NCI-H1105 treated with DMSO at 0.1 percent for 48 hours (cell line): ENCODE data around the gene MPEG1.

ENCODE experiments used
- DNase-seq: peaks from one replicate; lab custom pipeline; 2025; lab: John Stamatoyannopoulos, UW

MPEG1 gene

DNA sequence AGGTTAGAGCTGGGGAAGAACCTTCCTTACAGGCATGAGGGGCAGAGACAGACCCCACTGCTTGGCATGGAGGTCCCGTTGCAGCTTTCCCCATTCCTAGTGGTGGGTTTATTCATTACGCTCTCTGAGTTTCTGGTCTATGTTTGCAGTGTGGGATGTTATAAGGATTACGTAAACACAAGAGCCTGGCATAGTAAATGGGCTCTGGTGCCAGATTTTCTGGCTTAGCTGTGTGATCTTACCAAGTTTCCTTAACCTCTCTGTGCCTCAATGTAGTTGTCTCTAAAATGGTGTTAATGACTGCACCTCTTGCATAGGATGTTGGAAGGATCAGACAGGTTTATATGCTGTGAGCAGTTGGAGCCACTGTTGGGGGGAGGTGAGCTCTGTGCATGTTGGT, 25.7 kb downstream of the MPEG1 start:
- no peak for DNase-seq

DNA sequence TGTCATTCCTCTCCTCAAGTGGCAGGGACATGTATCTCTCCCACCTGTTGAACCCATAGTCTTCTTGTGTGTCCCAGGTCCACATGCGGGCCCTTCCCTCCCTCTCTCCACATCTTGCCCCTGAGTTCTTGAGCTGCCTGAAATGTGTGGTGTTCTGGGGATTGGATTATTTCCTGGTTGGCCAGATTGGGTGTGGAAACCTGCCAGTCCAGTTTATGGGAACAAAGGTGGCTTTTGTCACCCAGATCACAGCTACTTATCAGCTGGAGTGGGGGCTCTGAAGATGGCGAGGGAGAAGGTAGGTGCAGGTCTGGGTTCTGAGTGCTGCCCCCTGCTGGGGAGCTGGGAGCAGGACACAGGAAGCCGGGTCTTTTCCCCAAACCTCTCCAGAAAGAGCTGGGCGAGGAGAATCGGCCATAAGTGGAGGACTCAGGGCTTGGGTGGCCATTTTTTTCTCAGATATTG, 26.6 kb downstream of the MPEG1 start:
- peak; percentile 33 for DNase-seq

DNA sequence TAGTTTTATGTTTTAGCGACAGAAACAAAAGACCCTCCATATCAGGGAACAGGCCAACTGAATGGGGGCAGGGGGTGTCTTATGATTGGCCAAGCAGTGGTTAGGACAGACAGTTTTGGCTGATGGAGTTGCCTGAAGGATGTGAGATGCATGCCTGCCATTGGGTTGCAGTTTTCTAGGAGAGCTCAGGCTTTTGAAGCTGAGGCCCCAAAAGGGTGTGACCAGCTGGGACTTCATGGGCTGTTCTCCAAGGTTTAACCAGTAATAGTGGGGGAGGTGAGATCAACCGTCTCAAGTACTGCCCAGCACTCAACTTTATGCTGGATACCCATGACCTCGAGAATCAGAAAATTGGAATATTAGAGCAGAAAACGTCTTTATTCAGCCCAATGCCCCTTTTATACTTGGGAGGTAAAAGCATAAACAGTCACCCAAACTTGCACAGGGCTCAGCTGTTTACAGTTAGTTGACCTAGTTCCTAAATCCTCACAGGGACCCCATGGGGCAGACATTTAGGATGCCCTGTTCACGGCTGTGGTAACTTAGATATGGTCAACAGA, 27.3 kb downstream of the MPEG1 start:
- DNase-seq = no peak

DNA sequence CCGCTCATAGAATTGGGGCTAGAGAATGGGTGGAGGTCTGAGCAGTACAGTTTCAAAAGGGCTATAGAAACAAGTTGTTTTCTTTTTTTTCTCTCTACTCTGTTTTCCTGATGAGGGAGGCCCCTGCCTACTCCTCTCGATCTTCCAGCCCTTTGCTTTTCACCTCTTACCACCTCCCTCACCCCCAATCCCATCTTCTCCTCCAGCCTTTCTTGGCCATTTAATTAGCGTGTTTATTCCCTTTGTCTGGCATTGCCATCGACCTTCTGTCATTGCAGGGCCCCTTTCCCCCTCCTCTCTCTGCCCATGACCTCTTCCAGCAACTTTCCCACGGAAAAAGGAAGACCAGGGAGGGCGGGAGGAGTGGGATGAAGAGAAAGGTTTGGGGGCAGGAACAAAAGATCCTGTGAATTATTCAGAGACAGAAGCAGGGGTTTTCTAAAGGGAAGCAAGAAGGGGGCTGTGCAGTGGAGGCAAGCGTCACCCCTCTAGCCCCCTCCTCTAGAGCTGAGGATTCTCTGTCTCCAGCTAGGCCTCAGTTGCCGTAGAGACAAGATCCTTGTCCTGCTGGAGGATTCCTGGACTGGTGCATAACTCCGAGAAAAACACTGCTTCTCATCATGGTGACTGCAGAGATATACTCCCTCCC, 27.9 kb downstream of the MPEG1 start:
- DNase-seq = no peak

DNA sequence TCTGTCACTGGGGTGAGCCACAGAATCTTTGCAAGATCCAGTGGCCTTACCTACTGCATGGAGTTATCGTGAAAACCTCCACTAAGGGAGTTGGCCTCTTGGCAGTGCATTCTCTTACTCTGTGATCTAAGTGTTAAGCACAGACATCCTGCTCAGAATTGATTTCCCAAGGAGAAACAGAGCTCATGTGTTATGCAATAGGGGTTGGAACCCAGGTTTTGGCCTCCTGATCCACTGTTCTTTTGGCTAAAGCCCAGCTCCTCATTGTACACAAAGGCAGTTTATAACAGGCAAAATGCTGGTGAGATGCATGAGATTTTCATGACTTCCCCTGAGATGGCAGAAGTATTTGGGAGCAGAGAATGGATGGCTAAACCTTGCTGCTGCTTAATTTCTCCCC, 29.0 kb downstream of the MPEG1 start:
- no peak for DNase-seq

DNA sequence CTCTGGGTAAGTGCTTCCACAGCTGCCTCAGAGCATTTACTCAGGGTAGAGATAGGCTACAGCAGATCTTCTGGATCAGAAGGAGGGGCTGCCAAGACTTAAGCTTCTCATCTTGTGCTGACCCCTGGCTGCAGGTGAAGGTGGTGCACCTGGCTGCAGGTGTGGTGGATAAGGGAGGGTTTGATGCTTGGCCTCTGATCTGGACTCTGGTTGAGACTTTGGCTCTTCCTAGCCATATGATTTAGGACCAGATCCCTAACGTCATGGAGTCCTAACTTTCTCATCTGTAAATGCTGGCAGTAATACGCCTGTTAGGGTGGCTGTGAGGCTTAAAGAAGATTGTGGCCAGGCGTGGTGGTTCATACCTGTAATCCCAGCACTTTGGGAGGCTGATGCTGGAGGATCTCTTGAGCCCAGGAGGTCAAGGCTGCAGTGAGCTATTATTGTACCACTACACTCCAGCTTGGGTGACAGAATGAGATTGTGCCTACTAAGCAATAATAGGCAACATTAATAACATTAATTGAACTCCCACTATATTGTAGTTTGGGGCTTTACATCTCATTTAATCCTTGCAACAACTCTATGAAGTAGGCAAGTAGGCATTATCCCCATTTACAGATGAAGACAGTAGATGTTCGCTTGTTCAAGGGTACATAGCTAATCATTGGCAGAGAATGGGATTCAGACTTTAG, 30.1 kb downstream of the MPEG1 start:
- DNase-seq = no peak

DNA sequence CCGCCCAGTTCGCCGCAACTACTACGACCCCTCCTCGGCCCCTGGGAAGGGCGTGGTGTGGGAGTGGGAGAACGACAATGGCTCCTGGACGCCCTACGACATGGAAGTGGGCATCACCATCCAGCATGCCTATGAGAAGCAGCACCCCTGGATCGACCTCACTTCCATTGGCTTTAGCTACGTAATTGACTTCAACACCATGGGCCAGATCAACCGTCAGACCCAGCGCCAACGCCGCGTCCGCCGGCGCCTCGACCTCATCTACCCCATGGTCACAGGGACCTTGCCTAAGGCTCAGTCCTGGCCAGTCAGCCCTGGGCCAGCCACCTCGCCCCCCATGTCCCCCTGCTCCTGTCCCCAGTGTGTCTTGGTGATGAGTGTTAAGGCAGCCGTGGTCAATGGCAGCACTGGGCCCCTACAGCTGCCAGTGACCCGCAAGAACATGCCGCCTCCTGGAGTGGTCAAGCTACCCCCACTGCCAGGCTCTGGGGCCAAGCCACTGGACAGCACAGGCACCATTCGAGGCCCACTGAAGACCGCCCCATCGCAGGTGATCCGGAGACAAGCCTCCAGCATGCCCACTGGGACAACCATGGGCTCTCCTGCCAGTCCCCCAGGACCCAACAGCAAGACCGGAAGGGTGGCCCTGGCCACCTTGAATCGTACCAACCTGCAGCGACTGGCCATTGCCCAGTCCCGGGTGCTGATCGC, 30.8 kb downstream of the MPEG1 start:
- DNase-seq = no peak

DNA sequence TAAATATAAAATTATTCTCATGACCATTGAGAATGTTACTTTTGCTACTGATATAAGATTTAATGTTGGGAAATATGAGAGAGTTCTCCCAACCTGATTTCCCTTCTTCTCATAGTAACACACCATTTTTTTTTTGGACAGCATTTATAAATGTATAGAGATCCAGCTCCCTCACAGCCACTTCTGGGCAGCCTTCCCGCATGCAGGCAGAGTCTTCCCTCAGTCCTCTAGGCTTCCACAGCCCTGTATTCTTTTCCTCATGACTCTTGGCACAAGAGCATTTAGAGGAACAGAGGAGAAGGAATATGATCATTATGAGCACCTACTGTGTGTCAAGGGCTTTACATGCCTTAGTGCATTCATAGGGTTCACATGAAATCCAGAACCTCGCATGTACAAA, 31.8 kb downstream of the MPEG1 start:
- DNase-seq = no peak

DNA sequence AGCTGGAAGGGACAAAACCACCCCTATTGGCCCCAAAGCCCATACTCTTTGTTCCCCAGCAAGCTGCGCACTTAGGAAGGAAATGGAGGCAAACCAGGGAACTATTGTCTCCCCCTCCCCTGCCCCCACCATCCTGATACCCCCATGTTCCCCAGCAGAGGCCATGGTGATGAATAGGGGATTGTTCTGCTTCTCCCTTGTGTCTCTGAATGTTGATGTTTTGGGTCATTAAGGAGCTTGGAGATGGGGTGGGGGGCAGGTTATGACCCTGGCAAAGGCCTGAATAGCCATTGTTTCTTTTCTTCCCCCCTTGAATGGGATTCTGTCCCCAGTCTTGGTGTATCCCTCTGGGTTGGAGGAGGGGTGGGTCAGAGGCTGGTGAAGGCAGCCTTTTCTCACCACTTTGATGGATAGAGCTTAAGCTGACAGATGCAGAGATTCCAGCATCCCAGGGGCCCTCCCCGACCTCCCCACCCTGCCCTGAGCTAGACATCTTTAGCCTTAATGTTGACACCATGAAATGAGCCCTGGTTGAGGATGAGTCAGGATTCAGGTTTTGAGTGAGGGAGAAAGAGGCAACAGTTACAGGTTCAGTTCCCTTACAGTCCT, 32.5 kb downstream of the MPEG1 start:
- DNase-seq = no peak

DNA sequence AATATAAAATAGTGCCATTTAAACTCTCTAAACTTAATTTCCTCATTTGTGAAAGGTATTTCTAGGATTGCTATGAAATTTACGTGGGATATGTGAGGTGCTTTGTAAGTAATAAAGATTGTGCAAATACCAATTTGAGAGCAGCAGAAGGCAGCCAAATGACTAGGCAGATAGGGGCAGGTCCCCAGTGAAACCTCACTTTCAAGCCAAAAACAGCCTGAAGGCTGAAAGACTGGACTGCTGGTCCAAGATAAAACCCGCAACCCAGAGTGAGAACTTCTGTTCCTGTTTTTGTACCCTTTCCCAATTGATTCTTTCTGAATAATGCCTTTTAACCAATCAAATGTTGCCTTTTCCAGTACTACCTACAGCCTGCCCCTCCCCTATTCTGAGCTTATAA, 33.6 kb downstream of the MPEG1 start:
- DNase-seq = no peak

DNA sequence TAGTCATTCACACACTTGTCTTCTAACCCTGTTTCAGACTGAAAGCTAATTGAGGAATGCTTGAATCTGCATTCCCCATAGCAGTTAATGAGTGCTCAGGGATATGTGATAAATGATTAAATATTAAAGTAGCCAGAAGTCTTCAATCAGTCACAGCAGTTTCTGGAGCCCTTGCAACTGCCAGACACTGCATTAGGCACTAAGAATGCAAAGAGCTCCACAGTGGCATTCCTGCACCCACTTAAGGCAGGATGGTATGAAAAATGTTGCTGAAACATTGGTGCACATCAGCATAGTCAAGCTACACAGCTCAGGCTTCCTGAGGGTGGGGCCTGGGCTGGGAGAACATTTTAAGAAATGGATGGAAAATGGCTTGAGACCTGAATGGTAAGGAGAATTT, 34.3 kb downstream of the MPEG1 start:
- no peak for DNase-seq

DNA sequence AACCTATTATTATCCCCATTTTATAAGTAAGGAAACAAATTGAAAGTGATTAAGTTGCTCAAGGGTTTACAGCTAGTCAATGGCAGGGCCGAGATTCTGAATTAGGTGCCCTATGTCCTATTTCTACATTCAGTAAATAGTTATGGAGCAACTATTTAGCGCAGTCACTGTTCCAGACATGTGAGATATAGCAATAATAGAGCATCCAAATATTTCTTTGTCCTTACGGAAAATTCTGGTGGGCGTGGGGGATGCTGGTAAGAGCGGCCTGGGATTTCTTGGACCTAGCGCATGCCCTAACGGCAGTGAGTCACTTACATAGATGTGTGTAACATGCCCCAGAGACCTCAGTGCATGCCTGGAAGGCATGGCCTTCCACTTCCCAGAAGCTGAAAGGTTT, 36.4 kb downstream of the MPEG1 start:
- no peak for DNase-seq

DNA sequence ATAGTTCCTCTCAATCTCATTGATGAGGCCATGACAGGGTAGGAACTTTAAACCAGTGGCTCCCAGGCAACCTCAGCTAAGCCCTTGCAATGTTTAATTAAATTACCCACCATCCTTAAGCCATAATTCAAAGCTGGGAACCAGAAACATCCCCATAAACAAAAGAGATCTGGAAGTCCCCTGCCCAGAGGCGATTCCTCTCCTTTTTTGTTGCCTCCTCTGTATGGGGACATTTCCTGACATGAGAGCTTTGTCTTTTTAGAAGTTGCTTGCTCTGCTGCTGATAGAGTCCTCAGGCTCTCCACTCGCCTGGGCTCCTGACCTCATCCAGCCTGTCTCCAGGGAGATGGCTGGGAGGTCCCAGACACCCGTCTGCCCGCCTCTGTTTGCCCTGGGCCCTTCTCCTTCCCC, 37.6 kb downstream of the MPEG1 start:
- no peak for DNase-seq

DNA sequence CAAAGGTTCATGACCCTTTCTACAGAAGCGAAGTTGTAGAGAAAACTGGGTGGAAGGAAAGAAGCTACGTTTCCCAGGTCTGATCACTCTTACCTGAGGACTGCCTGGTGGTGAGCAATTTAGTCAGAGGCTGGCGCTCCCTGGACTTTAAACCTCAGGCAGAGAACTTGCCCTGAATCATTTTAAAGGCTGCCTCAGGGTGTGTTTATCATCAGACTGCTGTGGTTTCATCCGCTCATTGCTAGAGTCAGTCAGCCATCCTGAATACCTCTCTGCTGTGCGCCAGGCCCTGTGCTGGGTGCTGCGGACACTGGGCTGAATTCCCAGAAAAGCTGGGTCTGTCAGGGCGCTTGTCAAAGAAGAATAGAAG, 38.1 kb downstream of the MPEG1 start:
- DNase-seq = no peak

DNA sequence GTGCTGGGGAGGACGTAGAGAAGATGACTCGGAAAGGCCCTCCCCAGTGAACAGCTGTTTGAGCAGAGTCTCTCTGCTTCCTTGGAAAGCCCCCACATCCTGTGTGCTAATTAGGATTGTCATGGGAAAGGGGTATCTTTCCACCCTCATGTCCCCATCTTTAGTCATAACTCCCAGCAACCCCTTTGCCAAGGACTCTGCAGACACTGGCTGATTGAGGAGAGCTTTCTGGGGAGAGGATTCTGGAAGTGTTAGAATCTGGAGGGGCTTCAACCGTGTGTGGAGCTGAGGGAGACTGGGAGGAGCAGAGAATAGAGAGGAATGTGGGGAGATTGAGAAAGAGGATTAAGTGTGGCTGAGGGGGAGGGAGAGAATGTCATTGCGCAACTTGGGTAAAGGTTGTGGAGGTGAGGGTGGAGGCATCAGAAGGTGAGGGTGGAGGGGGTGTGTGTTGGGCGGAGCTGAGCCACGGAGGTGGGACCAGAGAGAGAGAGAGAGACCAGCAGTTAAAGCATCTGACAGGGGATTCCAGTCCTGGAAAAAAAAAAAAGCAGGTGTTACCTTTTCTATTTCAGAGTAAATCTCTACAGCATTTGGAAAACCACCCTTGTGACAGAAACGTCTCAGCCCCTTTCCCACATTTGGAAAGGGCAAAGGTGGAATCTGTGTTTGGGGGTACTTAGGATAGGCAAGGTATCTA, 38.6 kb downstream of the MPEG1 start:
- DNase-seq = no peak

DNA sequence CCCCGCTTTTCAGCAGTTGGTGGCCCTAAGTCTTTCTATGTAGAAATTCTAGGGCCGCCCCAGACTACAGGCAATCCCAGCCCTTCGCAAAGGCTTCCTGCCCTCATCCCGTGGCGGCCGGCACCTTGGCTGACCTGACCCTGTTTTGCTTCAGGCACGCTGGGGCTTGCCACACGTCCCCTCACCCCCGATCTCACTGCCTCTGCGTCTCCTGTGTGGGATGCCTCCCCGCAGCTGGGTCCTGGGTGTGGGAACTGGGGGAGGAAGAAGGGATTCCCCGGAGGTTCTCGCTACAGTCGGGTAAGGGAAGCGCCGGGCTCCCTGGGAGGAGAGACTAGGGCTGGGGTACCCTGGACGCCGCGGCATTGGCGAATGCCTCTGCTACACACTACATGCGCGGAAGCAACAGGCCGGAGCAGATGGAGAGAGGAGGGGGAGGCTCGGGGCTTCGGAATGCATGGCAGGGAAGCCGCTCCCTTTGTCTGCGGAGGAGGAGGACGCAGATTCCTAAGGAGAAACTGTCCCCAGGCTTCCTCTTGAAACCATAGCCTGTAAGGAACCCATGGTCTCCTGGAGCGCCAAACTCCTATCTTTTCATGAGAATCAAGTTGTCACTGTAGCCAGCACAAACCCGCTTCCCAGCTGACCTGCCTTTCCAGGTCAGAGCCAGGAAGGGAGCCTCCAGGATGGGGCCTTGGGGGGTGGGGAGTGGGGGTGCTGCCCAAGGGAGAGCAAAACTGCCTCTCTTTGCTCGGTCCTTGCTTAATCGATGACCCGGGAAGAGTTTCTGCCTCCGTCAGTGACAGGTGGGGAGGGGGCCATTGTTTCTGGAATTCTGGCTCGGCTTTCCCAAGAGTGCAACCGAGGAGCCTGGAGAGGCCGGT, 39.4 kb downstream of the MPEG1 start:
- DNase-seq = no peak

DNA sequence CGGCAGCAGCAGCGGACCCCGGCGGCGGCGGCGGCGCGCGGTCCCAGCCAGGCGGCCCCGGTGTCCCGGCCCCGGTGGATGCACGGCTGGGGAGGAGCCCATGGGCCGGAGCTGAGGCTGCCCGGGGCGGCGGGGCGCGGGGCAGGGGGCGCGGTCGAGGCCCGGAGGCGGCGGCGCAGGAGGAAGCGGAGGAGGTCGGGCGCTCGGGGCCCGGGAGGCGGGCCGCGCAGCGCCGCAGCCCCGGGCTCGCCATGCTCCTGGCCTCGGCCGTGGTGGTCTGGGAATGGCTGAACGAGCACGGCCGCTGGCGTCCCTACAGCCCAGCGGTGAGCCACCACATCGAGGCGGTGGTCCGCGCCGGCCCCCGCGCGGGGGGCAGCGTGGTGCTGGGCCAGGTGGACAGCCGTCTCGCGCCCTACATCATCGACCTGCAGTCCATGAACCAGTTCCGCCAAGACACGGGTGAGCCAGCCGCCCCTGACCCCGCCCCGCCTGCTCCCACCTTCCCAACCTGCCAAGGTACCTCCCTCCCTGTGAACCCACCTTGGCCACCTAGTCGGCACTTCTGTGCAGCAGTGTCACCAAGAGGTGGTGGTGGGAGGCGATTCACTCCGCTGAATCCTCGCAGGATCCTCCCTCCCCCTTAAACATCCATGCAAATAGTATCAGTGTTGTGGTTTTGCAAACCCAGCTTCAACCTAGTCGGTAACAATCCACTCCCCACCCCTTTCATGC, 40.2 kb downstream of the MPEG1 start:
- DNase-seq = peak; percentile 16

DNA sequence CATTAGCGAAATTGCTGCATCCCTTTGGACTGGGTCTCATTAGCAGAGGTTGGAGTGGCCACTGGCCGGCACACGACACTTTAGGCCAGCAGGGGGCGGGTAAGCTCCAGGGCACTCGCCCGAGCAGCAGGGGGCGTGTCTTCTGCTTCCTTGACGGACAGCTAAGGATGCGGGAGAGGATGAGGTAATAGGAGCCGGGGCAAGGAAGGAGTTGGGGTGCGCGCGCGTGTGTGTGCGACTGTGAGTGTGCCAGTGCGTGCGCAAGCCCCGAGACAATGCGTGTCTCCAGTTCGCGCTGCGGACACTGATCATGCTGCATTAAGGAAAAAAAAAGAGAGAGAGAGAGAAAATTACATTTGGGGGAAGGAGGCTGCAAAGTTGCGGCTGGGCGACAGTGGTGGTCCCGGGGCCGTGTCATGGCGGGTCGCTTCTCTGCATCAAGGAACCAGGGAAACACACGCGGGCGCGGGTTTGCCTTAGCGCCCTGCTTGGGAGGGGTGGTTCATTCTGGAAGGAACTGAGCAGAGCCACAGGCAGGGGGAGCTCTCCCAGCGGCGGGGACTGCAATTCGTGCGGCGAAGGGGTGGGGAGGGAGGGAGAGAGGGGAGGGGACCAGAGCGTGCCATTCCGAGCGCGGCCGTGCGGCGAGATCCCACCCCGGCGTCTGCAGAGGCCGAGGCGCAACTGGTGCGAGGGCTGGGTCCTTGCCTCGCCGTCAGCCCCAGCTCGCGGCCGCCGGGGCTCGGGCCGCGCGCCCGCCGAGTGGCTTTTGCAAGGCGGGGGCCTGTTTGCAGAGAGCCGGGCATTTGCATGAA, 41.0 kb downstream of the MPEG1 start, which contains the start of gene DTX4:
Gene DTX4, plus strand, starts transcription at position 625 of the 815 bp plus-strand sequence. CDS start 464 bp downstream, outside the sequence.
- peak; percentile 85 for DNase-seq

DNA sequence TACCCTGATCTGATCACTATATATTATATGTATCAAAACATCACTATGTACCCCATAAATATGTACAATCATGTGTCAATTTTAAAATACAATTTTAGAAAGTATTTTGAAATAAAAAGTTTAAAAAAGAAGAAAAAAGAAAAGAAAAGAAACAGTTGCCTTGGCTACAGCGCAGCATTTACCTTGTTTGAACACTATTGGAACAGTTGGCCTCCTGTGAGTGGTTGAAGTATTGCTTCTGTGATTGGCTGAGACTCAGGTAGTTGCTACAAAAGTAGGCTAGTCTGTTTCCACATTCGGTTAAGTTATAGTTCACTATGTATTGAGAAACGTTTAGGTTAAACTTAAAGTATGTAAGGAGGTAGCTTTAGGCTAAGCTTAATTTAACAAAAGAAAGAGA, 48.7 kb downstream of the MPEG1 start:
- DNase-seq = no peak
